H9 (cell line): ENCODE results near the gene MEF2C. TPM values are rescaled to one million over a fixed set of nuclear protein-coding genes. Genes with fewer than 3 reads are reported as not detected.

Experiments used
- DNase-seq: peaks from one replicate; pipeline ENCODE4 v3.0.0-alpha.2; 2017
- H2AFZ ChIP-seq: one replicate; pipeline ENCODE4 v1.6.1; 2013; ENCODE audit warnings: mild to moderate bottlenecking, low read length, control low read depth, moderate library complexity
- H2AK5ac ChIP-seq: 2 replicates; pipeline ENCODE4 v1.6.1; 2013; ENCODE audit warnings: low read length, control low read depth, mixed read lengths; ENCODE audit not compliant: insufficient read length
- H2BK120ac ChIP-seq: one replicate; pipeline ENCODE4 v1.6.1; 2013; ENCODE audit warnings: low read depth, mild to moderate bottlenecking, low read length, control low read depth, inconsistent platforms; ENCODE audit not compliant: poor library complexity, severe bottlenecking
- H2BK12ac ChIP-seq: 2 replicates; pipeline ENCODE4 v1.6.1; 2013; ENCODE audit warnings: low read length, control low read depth, mixed read lengths, low read depth; ENCODE audit not compliant: insufficient read length
- H2BK15ac ChIP-seq: 2 replicates; pipeline ENCODE4 v1.6.1; 2013; ENCODE audit warnings: low read depth, low read length, control low read depth
- H2BK20ac ChIP-seq: one replicate; pipeline ENCODE4 v1.6.1; 2013; ENCODE audit warnings: low read depth, mild to moderate bottlenecking, low read length, control low read depth, inconsistent platforms; ENCODE audit not compliant: poor library complexity, severe bottlenecking
- H2BK5ac ChIP-seq: 2 replicates; pipeline ENCODE4 v1.6.1; 2013; ENCODE audit warnings: low read length, control low read depth, mixed read lengths; ENCODE audit not compliant: insufficient read length
- H3K14ac ChIP-seq: 2 replicates; pipeline ENCODE4 v1.6.1; 2013; ENCODE audit warnings: low read length, control low read depth; ENCODE audit not compliant: insufficient read depth
- H3K18ac ChIP-seq: 2 replicates; pipeline ENCODE4 v1.6.1; 2013; ENCODE audit warnings: low read depth, mild to moderate bottlenecking, mixed read lengths, low read length, control low read depth; ENCODE audit not compliant: insufficient read length
- H3K23ac ChIP-seq: 2 replicates; pipeline ENCODE4 v1.6.1; 2013; ENCODE audit warnings: low read length, control low read depth, mixed read lengths, low read depth; ENCODE audit not compliant: insufficient read length
- H3K23me2 ChIP-seq: 2 replicates; pipeline ENCODE4 v1.6.1; 2013; ENCODE audit warnings: low read depth, mild to moderate bottlenecking, mixed read lengths, low read length, control low read depth; ENCODE audit not compliant: insufficient read length, poor library complexity, severe bottlenecking
- H3K27ac ChIP-seq: 2 replicates; pipeline ENCODE4 v1.5.1; 2013; ENCODE audit warnings: low read length, control low read depth, mixed read lengths, low read depth; ENCODE audit not compliant: insufficient read length
- H3K27me3 ChIP-seq: 2 replicates; pipeline ENCODE4 v1.6.1; 2013; ENCODE audit warnings: low read length, control low read depth, inconsistent platforms; ENCODE audit not compliant: insufficient read depth
- H3K4ac ChIP-seq: 2 replicates; pipeline ENCODE4 v1.6.1; 2013; ENCODE audit warnings: low read depth, mild to moderate bottlenecking, control low read depth, inconsistent platforms, low read length, moderate library complexity
- H3K4me1 ChIP-seq: 2 replicates; pipeline ENCODE4 v1.6.1; 2013; ENCODE audit warnings: low read length, control low read depth, inconsistent platforms; ENCODE audit not compliant: insufficient read depth
- H3K4me2 ChIP-seq: 2 replicates; pipeline ENCODE4 v1.6.1; 2013; ENCODE audit warnings: low read length, control low read depth, mixed read lengths; ENCODE audit not compliant: insufficient read length, insufficient read depth
- H3K56ac ChIP-seq: 2 replicates; pipeline ENCODE4 v1.6.1; 2013; ENCODE audit warnings: low read depth, mild to moderate bottlenecking, mixed read lengths, low read length, control low read depth; ENCODE audit not compliant: insufficient read length
- H3K79me1 ChIP-seq: 2 replicates; pipeline ENCODE4 v1.6.1; 2013; ENCODE audit warnings: low read depth, mild to moderate bottlenecking, moderate library complexity, low read length, control low read depth, inconsistent platforms; ENCODE audit not compliant: insufficient read depth, poor library complexity, severe bottlenecking
- H3K79me2 ChIP-seq: 2 replicates; pipeline ENCODE4 v1.6.1; 2013; ENCODE audit warnings: low read length, control low read depth, inconsistent platforms; ENCODE audit not compliant: insufficient read depth
- H3K9ac ChIP-seq: 2 replicates; pipeline ENCODE4 v1.6.1; 2013; ENCODE audit warnings: low read length, control low read depth, mixed read lengths; ENCODE audit not compliant: insufficient read length; ENCODE audit errors: extremely low read depth
- H3K9me3 ChIP-seq: one replicate; pipeline ENCODE4 v1.6.1; 2013; ENCODE audit warnings: low read depth, low read length, inconsistent platforms; ENCODE audit not compliant: control insufficient read depth
- H3T11ph ChIP-seq: one replicate; pipeline ENCODE4 v1.6.1; 2013; ENCODE audit warnings: mild to moderate bottlenecking, low read length, control low read depth, inconsistent platforms
- H4K20me1 ChIP-seq: one replicate; pipeline ENCODE4 v1.6.1; 2013; ENCODE audit not compliant: control insufficient read depth, insufficient read length, insufficient read depth
- H4K5ac ChIP-seq: 2 replicates; pipeline ENCODE4 v1.6.1; 2013; ENCODE audit warnings: low read depth, mild to moderate bottlenecking, mixed read lengths, low read length, control low read depth; ENCODE audit not compliant: insufficient read length
- H4K8ac ChIP-seq: replicated peaks from 2 replicates; pipeline ENCODE4 v1.6.1; 2013; ENCODE audit warnings: low read length, control low read depth, mixed read lengths, low read depth; ENCODE audit not compliant: insufficient read length
- H4K91ac ChIP-seq: 2 replicates; pipeline ENCODE4 v1.6.1; 2013; ENCODE audit warnings: low read depth, mild to moderate bottlenecking, moderate library complexity, mixed read lengths, low read length, control low read depth; ENCODE audit not compliant: insufficient read length
- H3K27ac Mint-ChIP-seq, 3 experiments: 2 replicates in 2 of 3; 3 replicates in 1 of 3; pipeline ENCODE4 v1.8.0; 2020 to 2021; ENCODE audit warnings: mixed read lengths in 3 of 3, mild to moderate bottlenecking in 1 of 3, moderate library complexity in 1 of 3
- H3K27me3 Mint-ChIP-seq: 2 replicates; pipeline ENCODE4 v1.8.0; 2021; ENCODE audit warnings: low read depth, mild to moderate bottlenecking, moderate library complexity, mixed read lengths
- H3K36me3 Mint-ChIP-seq, 3 experiments: 2 replicates in 2 of 3; 3 replicates in 1 of 3; pipeline ENCODE4 v1.8.0; 2020 to 2021; ENCODE audit warnings: low read depth in 3 of 3, mixed read lengths in 3 of 3; ENCODE audit not compliant: insufficient read depth in 1 of 3
- H3K4me1 Mint-ChIP-seq, 2 experiments: 2 replicates each; pipeline ENCODE4 v1.8.0; 2020; ENCODE audit warnings: mixed read lengths in 2 of 2
- H3K4me3 Mint-ChIP-seq, 2 experiments: 2 replicates in 1 of 2; 3 replicates in 1 of 2; pipeline ENCODE4 v1.8.0; 2020 to 2021; ENCODE audit warnings: mild to moderate bottlenecking in 2 of 2, mixed read lengths in 2 of 2, moderate library complexity in 1 of 2
- H3K9me3 Mint-ChIP-seq, 2 experiments: 2 replicates in 1 of 2; 3 replicates in 1 of 2; pipeline ENCODE4 v1.8.0; 2020; ENCODE audit warnings: mild to moderate bottlenecking in 2 of 2, mixed read lengths in 2 of 2, moderate library complexity in 1 of 2
- WGBS: extraction: QIAGEN DNeasy Blood & Tissue Kit; methylation state at CpG from one replicate; pipeline ENCODE4 v1.1.7; 2013; ENCODE audit warnings: missing lambda C conversion rate, low lambda C conversion rate, mixed read lengths; ENCODE audit not compliant: insufficient read length; ENCODE audit errors: extremely low coverage; 5-methylcytosine and 5-hydroxymethylcytosine counted together
- total RNA-seq: library from RNA; stranded (reverse); gene quantifications from 2 replicates; pipeline ENCODE4 v1.2.1, GENCODE V29; 2021
- TF ChIP-seq, protein P1 (sequence below): fragments of 200-600 bp; sonication (generic); conservative IDR thresholded peaks from 3 replicates; pipeline ENCODE4 v1.8.0; 2021; ENCODE audit warnings: antibody characterized with exemption, mild to moderate bottlenecking

MEF2C gene
- total RNA-seq, 1 experiment from 2014 or later, result 0.11 TPM

DNA sequence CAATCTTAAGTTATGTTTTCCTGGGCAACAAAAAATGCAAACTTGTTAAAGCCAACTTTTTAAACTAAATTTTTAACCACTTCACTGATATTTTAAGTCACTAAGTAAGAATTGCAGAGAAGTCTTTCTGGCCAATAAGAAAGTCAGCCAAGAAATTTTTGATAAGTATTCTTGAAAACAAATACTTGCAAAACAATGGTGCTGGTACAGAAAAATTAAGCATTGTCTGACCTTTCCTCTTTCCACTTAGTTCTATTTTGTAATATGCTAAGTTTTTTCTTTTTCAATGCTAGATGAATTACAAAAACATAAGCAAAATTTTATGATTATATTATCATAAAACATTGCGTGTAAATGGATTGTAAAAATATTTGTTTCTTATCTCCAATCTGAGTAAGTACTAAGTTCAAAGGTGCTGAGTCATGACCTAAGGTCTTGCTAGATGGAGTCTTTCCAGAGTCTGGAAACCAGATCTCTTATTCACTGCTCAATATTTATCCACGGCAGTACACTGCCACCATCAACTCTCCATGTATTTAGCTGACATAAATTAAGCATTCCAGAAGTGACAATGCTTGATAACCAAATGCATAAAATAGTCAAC, 139.7 kb downstream of the MEF2C start:
- Mint-ChIP-seq H3K27ac (no peak overlapping the region), H3K4me1 (no peaks in the 10 kb centered on the region), H3K9me3 (no peaks in the 10 kb centered on the region), H3K4me3 (no peak overlapping the region), H3K27me3 (no peaks in the 10 kb centered on the region), H3K36me3 (no peaks in the 10 kb centered on the region)
- Histone ChIP-seq H2BK20ac (no peak overlapping the region), H3K23ac (no peak overlapping the region), H3K4ac (no peak overlapping the region), H3K56ac (no peak overlapping the region), H3K4me2 (no peak overlapping the region), H2AFZ (no peak overlapping the region), H3K18ac (no peak overlapping the region), H4K8ac (no peak overlapping the region), H3T11ph (no peak overlapping the region), H3K4me1 (no peaks in the 10 kb centered on the region), H2AK5ac (no peak overlapping the region), H3K14ac (no peak overlapping the region), H2BK5ac (no peak overlapping the region), H3K23me2 (no peaks in the 10 kb centered on the region), H3K27ac (no peak overlapping the region), H4K20me1 (no peaks in the 10 kb centered on the region), H2BK120ac (no peak overlapping the region), H2BK12ac (no peak overlapping the region), H3K27me3 (no peaks in the 10 kb centered on the region), H3K9ac (no peak overlapping the region), H2BK15ac (no peak overlapping the region), H3K79me2 (no peaks in the 10 kb centered on the region), H4K5ac (no peak overlapping the region), H4K91ac (no peak overlapping the region), H3K79me1 (no peaks in the 10 kb centered on the region), H3K9me3 (no peaks in the 10 kb centered on the region)
- TF ChIP-seq, protein P1, sequence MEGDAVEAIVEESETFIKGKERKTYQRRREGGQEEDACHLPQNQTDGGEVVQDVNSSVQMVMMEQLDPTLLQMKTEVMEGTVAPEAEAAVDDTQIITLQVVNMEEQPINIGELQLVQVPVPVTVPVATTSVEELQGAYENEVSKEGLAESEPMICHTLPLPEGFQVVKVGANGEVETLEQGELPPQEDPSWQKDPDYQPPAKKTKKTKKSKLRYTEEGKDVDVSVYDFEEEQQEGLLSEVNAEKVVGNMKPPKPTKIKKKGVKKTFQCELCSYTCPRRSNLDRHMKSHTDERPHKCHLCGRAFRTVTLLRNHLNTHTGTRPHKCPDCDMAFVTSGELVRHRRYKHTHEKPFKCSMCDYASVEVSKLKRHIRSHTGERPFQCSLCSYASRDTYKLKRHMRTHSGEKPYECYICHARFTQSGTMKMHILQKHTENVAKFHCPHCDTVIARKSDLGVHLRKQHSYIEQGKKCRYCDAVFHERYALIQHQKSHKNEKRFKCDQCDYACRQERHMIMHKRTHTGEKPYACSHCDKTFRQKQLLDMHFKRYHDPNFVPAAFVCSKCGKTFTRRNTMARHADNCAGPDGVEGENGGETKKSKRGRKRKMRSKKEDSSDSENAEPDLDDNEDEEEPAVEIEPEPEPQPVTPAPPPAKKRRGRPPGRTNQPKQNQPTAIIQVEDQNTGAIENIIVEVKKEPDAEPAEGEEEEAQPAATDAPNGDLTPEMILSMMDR, result no peak
- DNase-seq, result no peak
- WGBS, result no CpG with 5 or more reads among the region's 2 CpGs
